PC-9 (cell line): ENCODE data around the gene RASGRP2. TPM values are rescaled to one million over a fixed set of nuclear protein-coding genes. Genes with fewer than 3 reads are reported as not detected.

Experiments used
- BruUV-seq: library from RNA; stranded (reverse); fragments of 400-500 nt; replicated peaks from 2 replicates; lab custom pipeline; 2021; lab: Mats Ljungman, UMichigan
- CTCF ChIA-PET: fragments of 300-600 bp; sonication (Branson Sonifier 250); formaldehyde crosslinking; loops from one replicate; lab custom pipeline; 2022; ENCODE audit warnings: antibody characterized with exemption; lab: Charles Lee
- POLR2A ChIA-PET: fragments of 300-600 bp; sonication (Branson Sonifier 250); formaldehyde crosslinking; loops from one replicate; lab custom pipeline; 2022; ENCODE audit warnings: antibody characterized with exemption; ENCODE audit not compliant: unreplicated experiment; lab: Charles Lee
- DNase-seq, 2 experiments: peaks; one replicate each; pipeline versions ENCODE4 v3.0.0 to v3.0.0-alpha.2; 2015 to 2022; ENCODE audit warnings: mixed read lengths in 1 of 2
- H2AFZ ChIP-seq: fragments of 200-600 bp; sonication (generic); 2 replicates; pipeline ENCODE4 v1.8.1; 2017; ENCODE audit warnings: antibody characterized with exemption
- H3F3A ChIP-seq: fragments of 200-600 bp; sonication (generic); 2 replicates; pipeline ENCODE4 v1.8.1; 2017; ENCODE audit warnings: antibody characterized with exemption, mild to moderate bottlenecking, low read depth; ENCODE audit not compliant: insufficient read depth
- H3K27ac ChIP-seq: fragments of 200-600 bp; sonication (generic); 2 replicates; pipeline ENCODE4 v1.6.1; 2016; ENCODE audit warnings: mixed run types
- H3K27me3 ChIP-seq: fragments of 200-600 bp; sonication (generic); 2 replicates; pipeline ENCODE4 v1.6.1; 2016; ENCODE audit warnings: low read depth, mixed run types; ENCODE audit not compliant: insufficient read depth
- H3K36me3 ChIP-seq: fragments of 200-600 bp; sonication (generic); 2 replicates; pipeline ENCODE4 v1.6.1; 2016; ENCODE audit warnings: low read depth, mixed run types
- H3K4me1 ChIP-seq: fragments of 200-600 bp; sonication (generic); replicated peaks from 2 replicates; pipeline ENCODE4 v1.6.1; 2016; ENCODE audit warnings: mixed run types; ENCODE audit not compliant: insufficient read depth
- H3K4me2 ChIP-seq: fragments of 200-600 bp; sonication (generic); 2 replicates; pipeline ENCODE4 v1.6.1; 2017; ENCODE audit warnings: mixed run types
- H3K4me3 ChIP-seq: fragments of 200-600 bp; sonication (generic); 2 replicates; pipeline ENCODE4 v1.6.1; 2016; ENCODE audit warnings: mixed run types
- H3K79me2 ChIP-seq: fragments of 200-600 bp; sonication (generic); 2 replicates; pipeline ENCODE4 v1.6.1; 2017; ENCODE audit warnings: low read depth, mixed run types
- H3K9me2 ChIP-seq: fragments of 200-600 bp; sonication (generic); 2 replicates; pipeline ENCODE4 v1.8.1; 2017; ENCODE audit warnings: mild to moderate bottlenecking; ENCODE audit not compliant: insufficient read depth
- H3K9me3 ChIP-seq: fragments of 200-600 bp; sonication (generic); 2 replicates; pipeline ENCODE4 v1.8.1; 2016; ENCODE audit warnings: low read depth; ENCODE audit not compliant: insufficient read depth
- H4K20me1 ChIP-seq: fragments of 200-600 bp; sonication (generic); 2 replicates; pipeline ENCODE4 v1.8.1; 2017; ENCODE audit not compliant: insufficient read depth
- EZH2 ChIP-seq: fragments of 200-600 bp; sonication (generic); IDR thresholded peaks from 2 replicates; pipeline ENCODE4 v1.8.0; 2017; ENCODE audit warnings: antibody characterized with exemption, low read depth
- intact Hi-C: fragments of 100-400 bp; cut with micrococcal nuclease; formaldehyde crosslinking; loops from one replicate; pipeline ENCODE4 v1.10.0; 2022; ENCODE audit not compliant: unreplicated experiment
- total RNA-seq: library from RNA; stranded (reverse); gene quantifications from 2 replicates; pipeline ENCODE4 v1.2.3, GENCODE V29; 2021
- TF ChIP-seq, protein P1 (sequence below): fragments of 200-600 bp; sonication (generic); conservative IDR thresholded peaks from 2 replicates; pipeline ENCODE4 v1.6.1; 2017; ENCODE audit warnings: mixed run types, antibody characterized with exemption, mild to moderate bottlenecking, moderate library complexity

The RASGRP2 gene
- total RNA-seq, 1 experiment from 2014 or later = 1.0 TPM

GRCh38 chr11:64758330-64759079 lies 14.6 kb upstream of the RASGRP2 start:
- Histone ChIP-seq H3K27ac (no peak overlapping the region), H3K9me2 (no peaks in the 10 kb centered on the region), H3K9me3 (no peaks in the 10 kb centered on the region), H3K4me2 (no peak overlapping the region), H3F3A (peaks cover 50% of the 10 kb centered on the region), H3K4me3 (no peak overlapping the region), H3K36me3 (0 out of 2 replicates have a peak, but pooled peaks cover 1% of the 10 kb centered on the region), H3K79me2 (no peaks in the 10 kb centered on the region), H3K27me3 (no peaks in the 10 kb centered on the region), H2AFZ (no peak overlapping the region), H3K4me1 (no peaks in the 10 kb centered on the region), H4K20me1 (peaks cover 21% of the 10 kb centered on the region)
- ChIA-PET CTCF (no interaction called here), POLR2A (no interaction called here)
- TF ChIP-seq, protein P1, sequence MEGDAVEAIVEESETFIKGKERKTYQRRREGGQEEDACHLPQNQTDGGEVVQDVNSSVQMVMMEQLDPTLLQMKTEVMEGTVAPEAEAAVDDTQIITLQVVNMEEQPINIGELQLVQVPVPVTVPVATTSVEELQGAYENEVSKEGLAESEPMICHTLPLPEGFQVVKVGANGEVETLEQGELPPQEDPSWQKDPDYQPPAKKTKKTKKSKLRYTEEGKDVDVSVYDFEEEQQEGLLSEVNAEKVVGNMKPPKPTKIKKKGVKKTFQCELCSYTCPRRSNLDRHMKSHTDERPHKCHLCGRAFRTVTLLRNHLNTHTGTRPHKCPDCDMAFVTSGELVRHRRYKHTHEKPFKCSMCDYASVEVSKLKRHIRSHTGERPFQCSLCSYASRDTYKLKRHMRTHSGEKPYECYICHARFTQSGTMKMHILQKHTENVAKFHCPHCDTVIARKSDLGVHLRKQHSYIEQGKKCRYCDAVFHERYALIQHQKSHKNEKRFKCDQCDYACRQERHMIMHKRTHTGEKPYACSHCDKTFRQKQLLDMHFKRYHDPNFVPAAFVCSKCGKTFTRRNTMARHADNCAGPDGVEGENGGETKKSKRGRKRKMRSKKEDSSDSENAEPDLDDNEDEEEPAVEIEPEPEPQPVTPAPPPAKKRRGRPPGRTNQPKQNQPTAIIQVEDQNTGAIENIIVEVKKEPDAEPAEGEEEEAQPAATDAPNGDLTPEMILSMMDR = no peak
- TF ChIP-seq EZH2 = no peak
- BruUV-seq = no TSS peak
- DNase-seq = no peak
- intact Hi-C loops = no loop called here

DNA sequence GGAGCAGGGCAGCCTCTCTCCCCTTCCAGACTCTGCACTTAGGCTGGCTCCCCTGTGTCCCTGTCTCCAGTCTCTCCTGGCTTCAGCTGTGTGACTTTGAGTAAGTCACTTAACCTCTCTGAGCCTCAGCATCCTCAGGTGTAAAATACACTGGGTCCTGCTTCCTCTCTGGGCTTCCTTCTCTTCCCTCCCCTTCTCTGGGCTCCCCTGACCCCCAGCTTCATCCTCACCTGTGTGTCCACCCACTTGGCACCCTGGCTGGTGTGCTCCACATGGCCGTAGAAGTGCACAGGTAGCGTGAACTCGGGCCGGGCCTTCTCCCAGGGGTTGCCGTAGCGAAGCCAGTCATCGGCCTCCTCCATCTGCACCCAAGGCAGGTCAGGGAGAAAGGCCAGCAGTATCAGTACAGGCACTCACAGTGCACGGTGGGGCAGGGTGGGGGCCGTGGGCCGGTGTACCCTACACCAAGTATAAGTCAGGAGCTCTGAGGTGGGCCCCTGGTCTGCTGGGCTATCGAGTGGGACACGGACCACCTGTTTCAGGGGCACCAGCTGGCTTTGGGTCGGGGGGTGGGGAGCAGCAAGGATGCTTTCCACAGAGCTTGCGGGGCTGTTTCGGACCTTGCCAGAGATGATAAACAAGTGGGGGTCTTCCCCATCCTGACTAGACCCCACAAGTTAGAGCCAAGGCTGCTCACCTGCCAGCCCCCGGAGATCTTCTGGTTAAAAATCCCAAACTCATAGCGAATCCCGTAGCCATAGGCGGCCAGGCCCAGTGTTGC lies 13.8 kb upstream of the RASGRP2 start:
- Histone ChIP-seq H3K27me3 (no peaks in the 10 kb centered on the region), H3K9me3 (no peaks in the 10 kb centered on the region), H3K4me3 (no peak overlapping the region), H3K4me1 (no peaks in the 10 kb centered on the region), H3K79me2 (no peaks in the 10 kb centered on the region), H3F3A (peaks cover 43% of the 10 kb centered on the region), H3K9me2 (no peaks in the 10 kb centered on the region), H3K36me3 (no peaks in the 10 kb centered on the region), H3K27ac (no peak overlapping the region), H4K20me1 (peaks cover 16% of the 10 kb centered on the region; the same call in 1 of the 2 replicates), H2AFZ (no peak overlapping the region), H3K4me2 (no peak overlapping the region)
- no TSS peak for BruUV-seq
- DNase-seq = no peak
- intact Hi-C loops = no loop called here
- TF ChIP-seq EZH2 = no peak
- TF ChIP-seq, protein P1 = no peak
- POLR2A ChIA-PET = no interaction called here
- CTCF ChIA-PET = no interaction called here

GRCh38 chr11:64755681-64756361 lies 11.9 kb upstream of the RASGRP2 start:
- H3K4me2 ChIP-seq = no peak overlapping the region
- H3K36me3 ChIP-seq = no peaks in the 10 kb centered on the region
- H3K4me1 ChIP-seq = no peaks in the 10 kb centered on the region
- no peak overlapping the region for H2AFZ ChIP-seq
- no peak for DNase-seq
- no peak overlapping the region for H3K4me3 ChIP-seq
- H4K20me1 ChIP-seq = peaks cover 5% of the 10 kb centered on the region; the same call in 1 of the 2 replicates
- no peaks in the 10 kb centered on the region for H3K9me3 ChIP-seq
- no peaks in the 10 kb centered on the region for H3K79me2 ChIP-seq
- H3K27ac ChIP-seq = no peak overlapping the region
- BruUV-seq = no TSS peak
- intact Hi-C loops = no loop called here
- peaks cover 24% of the 10 kb centered on the region for H3F3A ChIP-seq
- TF ChIP-seq EZH2 = no peak
- TF ChIP-seq, protein P1 = no peak
- H3K27me3 ChIP-seq = no peaks in the 10 kb centered on the region
- ChIA-PET POLR2A (no interaction called here), CTCF (interaction anchor here (0.6 kb wide), 1 partner anchor 22 kb away, joined by 3 read pairs; no protein-coding TSS in a partner anchor)
- no peaks in the 10 kb centered on the region for H3K9me2 ChIP-seq
